HCT116 (cell line): ENCODE results near the gene LIPN.

Experiments
- CTCF ChIP-seq, 3 experiments: fragments of 200-600 bp in 1 of 3; sonication (generic) in 1 of 3; IDR thresholded peaks in 2 of 3; conservative IDR thresholded peaks in 1 of 3; 2 replicates each; pipeline ENCODE4 v1.5.1; 2012 to 2017; ENCODE audit warnings: low read depth in 2 of 3, low read length in 2 of 3, antibody characterized with exemption in 1 of 3, borderline replicate concordance in 1 of 3, control low read depth in 1 of 3, mild to moderate bottlenecking in 1 of 3, mixed read lengths in 1 of 3, mixed run types in 1 of 3, moderate library complexity in 1 of 3; ENCODE audit not compliant: insufficient read depth in 1 of 3
- POLR2AphosphoS5 ChIP-seq: IDR thresholded peaks from 2 replicates; pipeline ENCODE4 v1.6.1; 2011; ENCODE audit warnings: mild to moderate bottlenecking, low read depth, low read length, moderate library complexity

- TF ChIP-seq CTCF (IDR thresholded peaks at IDR 0.05 in 2 of 3, conservative IDR thresholded peaks at IDR 0.05 in 1 of 3; ENCODE audit: borderline replicate concordance in 1 of 3, insufficient read depth in 1 of 3, low read depth in 2 of 3, low read length in 2 of 3) (no peak), POLR2AphosphoS5 (no peak)
Measured at GRCh38 chr10:88805924-88806323, 46.1 kb downstream of the LIPN start.
